Lung (tissue), 12 donors: ENCODE measurements around the gene ACTL8. TPM values are rescaled to one million over a fixed set of nuclear protein-coding genes. Genes with fewer than 3 reads are reported as not detected.
A peak's percentile ranks its signal among the peaks of the same experiment; 100 is the strongest.

Experiments used
- ATAC-seq: fragments of 200-7000 bp; cut with Tn5 transposase; one replicate; pipeline ENCODE4 v1.9.1; 2020; ENCODE audit warnings: moderate number of reproducible peaks; ENCODE audit not compliant: insufficient read depth, low FRiP score
- DNase-seq, 3 donors: peaks; one replicate each; pipeline ENCODE4 v3.0.0-alpha.2; 2013 to 2017
- H3K27ac ChIP-seq, 2 donors: one replicate each; pipeline ENCODE4 v1.5.1; 2013; ENCODE audit warnings: mild to moderate bottlenecking in 2 of 2, moderate library complexity in 2 of 2, control low read depth in 1 of 2, inconsistent platforms in 1 of 2, low read depth in 1 of 2, low read length in 1 of 2
- H3K27me3 ChIP-seq, 3 donors: one replicate each; pipeline ENCODE4 v1.5.1; 2013; ENCODE audit warnings: low read length in 2 of 3; ENCODE audit not compliant: control insufficient read depth in 3 of 3, insufficient read depth in 3 of 3
- H3K36me3 ChIP-seq, 4 donors: one replicate each; pipeline ENCODE4 v1.5.1; 2013; ENCODE audit warnings: low read length in 4 of 4, mild to moderate bottlenecking in 1 of 4, moderate library complexity in 1 of 4; ENCODE audit not compliant: control insufficient read depth in 4 of 4, insufficient read depth in 4 of 4
- H3K4me1 ChIP-seq, 5 donors: one replicate each; pipeline ENCODE4 v1.5.1; 2013; ENCODE audit warnings: low read length in 5 of 5, mild to moderate bottlenecking in 2 of 5, moderate library complexity in 1 of 5; ENCODE audit not compliant: control insufficient read depth in 5 of 5, insufficient read depth in 5 of 5
- H3K4me3 ChIP-seq: one replicate; pipeline ENCODE4 v1.5.1; 2013; ENCODE audit warnings: mild to moderate bottlenecking, control low read depth, moderate library complexity
- H3K9ac ChIP-seq, 2 donors: one replicate each; pipeline ENCODE4 v1.5.1; 2013; ENCODE audit warnings: low read length in 2 of 2, control low read depth in 1 of 2; ENCODE audit not compliant: insufficient read depth in 1 of 2
- H3K9me3 ChIP-seq, 4 donors: one replicate each; pipeline ENCODE4 v1.5.1; 2013; ENCODE audit warnings: low read length in 3 of 4, mild to moderate bottlenecking in 1 of 4, moderate library complexity in 1 of 4; ENCODE audit not compliant: control insufficient read depth in 4 of 4, insufficient read depth in 3 of 4
- CTCF ChIP-seq: IDR thresholded peaks from 2 replicates; pipeline ENCODE4 v1.5.1; 2012; ENCODE audit warnings: mild to moderate bottlenecking; ENCODE audit errors: control extremely low read depth, extremely low read depth
- WGBS, 2 donors: extraction: QIAGEN DNeasy Blood & Tissue Kit; methylation state at CpG; one replicate each; pipeline ENCODE4 v1.1.7; 2013; 5-methylcytosine and 5-hydroxymethylcytosine counted together
- polyA plus RNA-seq, 2 donors: library from polyadenylated mRNA; stranded (reverse); fragments of 200-250 nt; gene quantifications; one replicate each; pipeline ENCODE4 v1.2.1, GENCODE V29; 2013
- total RNA-seq, 2 donors: library from RNA; depleted of rRNA in 1 of 2; stranded (reverse); fragments of >200 nt in 1 of 2; gene quantifications; one replicate each; pipeline ENCODE4 v1.2.1, GENCODE V29; 2014 to 2021
- donor health status: control.
- donor health status: control.
- donor health status: Bipolar disorder and iron deficiency.
- donor health status: healthy.
- donor health status: DM: yes; HTN: yes; CAD: no.

The ACTL8 gene
- total and polyA plus RNA-seq, 4 donors: not detected

- DNase-seq: no peak
- H3K9me3 ChIP-seq: peaks cover 0 to 3% (median 0%) of the 10 kb centered on the region in 4 donors
- no peak overlapping the region for H3K4me3 ChIP-seq
- no peak for TF ChIP-seq CTCF
- no peaks in the 10 kb centered on the region for H3K36me3 ChIP-seq
- no peak overlapping the region for H3K9ac ChIP-seq
- H3K27me3 ChIP-seq: no peaks in the 10 kb centered on the region
- 67 to 71% methylated on average over 3 of the region's 3 CpGs for WGBS, 2 donors
- peaks cover 0 to 4% (median 0%) of the 10 kb centered on the region in 5 donors for H3K4me1 ChIP-seq
- no peak overlapping the region for H3K27ac ChIP-seq
- no peak for ATAC-seq
These were observed 114.7 kb downstream of the ACTL8 start for GRCh38 chr1:17869815-17870214.

GRCh38 chr1:17870679-17871078 is 115.5 kb downstream of the ACTL8 start:
- Histone ChIP-seq H3K9ac (no peak overlapping the region), H3K27ac (no peak overlapping the region), H3K36me3 (no peaks in the 10 kb centered on the region), H3K9me3 (peaks cover 0 to 3% (median 0%) of the 10 kb centered on the region in 4 donors), H3K27me3 (no peaks in the 10 kb centered on the region), H3K4me1 (peaks cover 0 to 9% (median 0%) of the 10 kb centered on the region in 5 donors), H3K4me3 (no peak overlapping the region)
- ATAC-seq: no peak
- no peak for TF ChIP-seq CTCF
- 90 to 92% methylated on average over 1 of the region's 1 CpG for WGBS, 2 donors
- DNase-seq: no peak

- TF ChIP-seq CTCF: no peak
- peaks cover 0 to 3% (median 0%) of the 10 kb centered on the region in 3 donors for H3K27me3 ChIP-seq
- H3K4me3 ChIP-seq: no peak overlapping the region
- H3K9me3 ChIP-seq: peaks cover 0 to 4% (median 0%) of the 10 kb centered on the region in 4 donors
- no peak overlapping the region for H3K9ac ChIP-seq
- H3K36me3 ChIP-seq: no peaks in the 10 kb centered on the region
- peak overlapping the region in 1 of 2 donors; percentile 13 for H3K27ac ChIP-seq
- ATAC-seq (no peak), DNase-seq (no peak)
- peaks cover 0 to 9% (median 0%) of the 10 kb centered on the region in 5 donors for H3K4me1 ChIP-seq
- 73 to 87% methylated on average over 8 of the region's 8 CpGs for WGBS, 2 donors
These were observed 118.0 kb downstream of the ACTL8 start for GRCh38 chr1:17873007-17873675.
